ENCODE measurements around the gene MAL. TPM values are rescaled to one million over a fixed set of nuclear protein-coding genes. Genes with fewer than 3 reads are reported as not detected.
A peak's percentile ranks its signal among the peaks of the same experiment; 100 is the strongest.

MAL gene
- total RNA-seq, 2 experiments from 2014 or later, result 188 to 206 TPM

DNA sequence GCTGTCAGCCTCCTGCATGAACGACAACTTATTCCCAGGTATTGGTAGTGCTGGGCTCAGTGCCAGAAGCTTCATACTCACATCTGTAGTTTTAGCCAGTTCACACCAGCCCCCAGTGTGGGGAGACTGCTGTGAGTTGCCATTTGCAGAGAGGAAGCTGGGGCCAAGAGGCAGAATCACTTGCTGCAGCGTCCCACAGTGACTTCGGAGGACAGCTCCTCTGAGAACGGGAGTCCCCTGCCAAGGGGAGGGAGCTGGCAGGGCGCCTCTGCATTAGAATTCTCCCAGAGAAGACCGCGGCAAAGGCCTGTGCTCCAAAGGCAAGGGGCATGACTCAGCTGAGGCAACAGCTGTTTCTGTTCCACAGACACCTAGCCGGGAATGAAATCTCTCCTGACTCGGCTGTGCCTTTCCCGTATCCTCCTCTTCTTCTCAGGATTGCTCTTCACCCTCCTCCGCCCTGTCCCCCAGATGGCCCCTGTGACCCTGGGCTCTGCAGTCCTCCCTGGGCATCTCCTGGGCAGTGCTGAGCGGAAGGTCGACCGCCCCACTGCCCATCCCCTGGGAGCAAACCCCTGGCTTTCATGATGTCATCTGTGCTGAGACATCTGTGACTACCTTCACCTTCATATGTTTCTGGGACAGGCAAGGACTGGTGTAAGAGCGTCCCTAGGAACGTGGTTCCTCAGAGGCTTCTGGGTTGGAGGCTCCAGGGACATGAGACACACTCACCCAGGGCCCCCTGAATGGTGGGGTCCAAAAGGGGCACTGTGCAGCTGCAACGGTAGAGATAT, 18.0 kb downstream of the MAL start:
- DNase-seq, result no peak
- H3K4me1 Mint-ChIP-seq (ENCODE audit: low read depth), result peaks cover 72% of the 10 kb centered on the region
- ChIA-PET POLR2A (interaction anchor here (1.1 kb wide), 1 partner anchor 31 kb away, joined by 3 read pairs; no protein-coding TSS in a partner anchor), CTCF (interaction anchor here (0.8 to 2.8 kb wide), 9 partner anchors 9 to 72 kb away, joined by 3 to 24 read pairs (median 8); partner anchors contain the start of gene MAL)
- H3K27me3 Mint-ChIP-seq (ENCODE audit: low read depth), result no peaks in the 10 kb centered on the region
- H3K36me3 Mint-ChIP-seq (ENCODE audit: low read depth), result peaks cover 53% of the 10 kb centered on the region
- no peak for ATAC-seq
- H3K27ac Mint-ChIP-seq, result peak overlapping the region; percentile 44
- no peaks in the 10 kb centered on the region for H3K9me3 Mint-ChIP-seq (ENCODE audit: insufficient read depth)
- no peak overlapping the region for H3K4me3 Mint-ChIP-seq

DNA sequence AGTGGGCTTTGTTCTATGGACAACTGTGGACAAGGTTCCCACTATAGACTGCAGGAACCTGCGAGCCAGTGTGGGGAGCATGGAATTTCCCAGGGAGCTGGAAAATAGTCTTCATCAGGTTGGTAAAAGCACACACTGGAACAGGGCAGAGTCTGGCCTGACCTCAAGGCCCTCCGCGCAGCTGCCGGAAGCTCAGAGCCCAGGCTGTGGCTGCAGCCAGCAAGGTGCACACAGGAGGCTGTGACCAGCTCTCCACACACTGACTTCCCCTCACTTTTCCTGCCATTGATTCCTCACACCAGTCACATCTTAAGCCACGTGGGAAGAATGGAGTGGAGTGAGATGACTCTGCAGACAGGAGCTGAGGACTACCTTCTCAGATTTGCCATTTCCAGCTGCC, 19.1 kb downstream of the MAL start:
- Mint-ChIP-seq H3K4me1 (ENCODE audit: low read depth) (peaks cover 72% of the 10 kb centered on the region), H3K27me3 (ENCODE audit: low read depth) (no peaks in the 10 kb centered on the region), H3K9me3 (ENCODE audit: insufficient read depth) (no peaks in the 10 kb centered on the region), H3K4me3 (no peak overlapping the region), H3K36me3 (ENCODE audit: low read depth) (peaks cover 61% of the 10 kb centered on the region), H3K27ac (no peak overlapping the region)
- ATAC-seq (no peak), DNase-seq (no peak)
- CTCF ChIA-PET, result interaction anchor here (0.7 to 2.8 kb wide), 9 partner anchors 8 to 71 kb away, joined by 3 to 24 read pairs (median 8); partner anchors contain the start of gene MAL
- POLR2A ChIA-PET, result interaction anchor here (0.6 to 1.2 kb wide), 2 partner anchors 11 to 18 kb away, joined by 3 to 4 read pairs; no protein-coding TSS in a partner anchor

DNA sequence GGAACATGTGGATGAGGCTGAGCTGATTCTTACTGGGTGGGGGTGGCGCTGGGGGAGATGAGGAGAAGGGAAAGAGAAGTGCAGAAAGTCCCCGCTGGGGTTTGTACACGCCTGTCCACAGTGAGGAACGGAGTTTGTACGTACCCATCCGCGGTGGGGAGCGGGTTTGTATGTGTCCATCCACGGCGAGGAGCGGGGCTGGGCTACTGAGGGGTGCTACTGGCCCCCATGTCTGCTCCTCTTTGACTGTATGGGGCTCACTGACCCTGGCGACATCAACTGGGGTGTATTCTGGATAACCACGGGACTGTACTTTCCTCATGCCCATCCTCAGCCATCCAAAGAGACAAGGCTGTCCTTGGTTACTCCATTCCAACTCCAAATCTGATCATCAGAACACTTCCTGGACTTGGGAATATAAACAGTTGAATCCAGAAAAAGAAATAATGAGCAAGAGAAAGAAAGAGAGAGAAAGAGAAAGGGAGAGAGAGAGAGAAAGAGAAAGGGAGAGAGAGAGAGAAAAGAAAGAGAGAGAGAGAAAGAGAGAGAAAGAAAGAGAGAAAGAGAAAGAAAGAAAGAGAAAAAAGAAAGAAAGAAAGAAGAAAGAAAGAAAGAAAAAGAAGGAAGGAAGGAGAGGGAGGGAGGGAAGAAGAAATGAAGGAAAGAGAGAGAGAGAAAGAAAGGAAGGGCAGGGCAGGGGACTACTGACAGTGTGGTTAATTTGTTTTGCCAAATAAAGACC, 21.0 kb downstream of the MAL start:
- DNase-seq (no peak), ATAC-seq (no peak)
- H3K4me1 Mint-ChIP-seq (ENCODE audit: low read depth), result peaks cover 83% of the 10 kb centered on the region
- H3K36me3 Mint-ChIP-seq (ENCODE audit: low read depth), result peaks cover 76% of the 10 kb centered on the region
- POLR2A ChIA-PET, result no interaction called here
- H3K4me3 Mint-ChIP-seq, result no peak overlapping the region
- peak overlapping the region; percentile 60 for H3K27ac Mint-ChIP-seq
- no peaks in the 10 kb centered on the region for H3K9me3 Mint-ChIP-seq (ENCODE audit: insufficient read depth)
- H3K27me3 Mint-ChIP-seq (ENCODE audit: low read depth), result no peaks in the 10 kb centered on the region
- CTCF ChIA-PET, result interaction anchor here (1.0 to 1.4 kb wide), 2 partner anchors 30 to 33 kb away, joined by 3 to 4 read pairs; no protein-coding TSS in a partner anchor

DNA sequence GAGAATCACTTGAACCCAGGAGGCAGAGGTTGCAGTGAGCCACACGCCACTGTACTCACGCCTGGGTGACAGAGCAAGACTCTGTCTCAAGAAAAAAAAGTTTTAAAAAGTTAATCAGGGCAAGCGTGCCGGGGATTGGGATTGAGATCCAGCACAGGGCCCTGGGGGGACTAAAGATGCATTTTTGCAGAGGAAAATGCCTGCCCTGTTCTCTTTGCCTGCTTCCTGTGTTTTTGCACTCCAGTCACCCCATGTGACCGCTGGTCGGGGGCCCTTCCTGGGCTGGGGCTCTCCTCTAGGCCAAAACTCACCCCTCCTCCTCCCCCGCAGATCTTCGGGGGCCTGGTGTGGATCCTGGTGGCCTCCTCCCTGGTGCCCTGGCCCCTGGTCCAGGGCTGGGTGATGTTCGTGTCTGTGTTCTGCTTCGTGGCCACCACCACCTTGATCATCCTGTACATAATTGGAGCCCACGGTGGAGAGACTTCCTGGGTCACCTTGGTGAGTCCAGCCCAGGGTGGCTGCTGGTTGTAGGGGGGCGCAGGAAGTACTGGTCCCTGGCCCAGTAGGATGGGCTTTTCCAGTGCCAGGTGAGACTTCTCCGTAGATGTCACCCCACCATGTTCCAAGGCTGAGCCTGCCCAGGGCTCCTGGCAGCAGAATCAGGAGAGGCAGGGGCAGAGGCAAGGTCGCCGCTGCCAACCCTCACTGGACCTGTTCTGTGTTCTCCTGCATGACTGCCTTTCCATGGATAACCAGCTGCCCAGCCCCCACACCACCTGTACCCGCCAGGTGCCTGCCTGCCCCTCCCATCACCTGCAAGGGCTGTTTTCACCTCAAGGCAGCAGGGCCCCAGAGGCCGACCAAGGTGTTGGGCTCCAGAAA, 22.4 kb downstream of the MAL start:
- POLR2A ChIA-PET, result no interaction called here
- DNase-seq (no peak), ATAC-seq (no peak)
- Mint-ChIP-seq H3K27me3 (ENCODE audit: low read depth) (no peaks in the 10 kb centered on the region), H3K4me3 (no peak overlapping the region), H3K4me1 (ENCODE audit: low read depth) (peaks cover 90% of the 10 kb centered on the region), H3K27ac (peak overlapping the region; percentile 60), H3K36me3 (ENCODE audit: low read depth) (peaks cover 85% of the 10 kb centered on the region), H3K9me3 (ENCODE audit: insufficient read depth) (no peaks in the 10 kb centered on the region)
- CTCF ChIA-PET, result interaction anchor here (1.0 to 1.7 kb wide), 5 partner anchors 26 to 32 kb away, joined by 3 to 9 read pairs (median 4); no protein-coding TSS in a partner anchor

DNA sequence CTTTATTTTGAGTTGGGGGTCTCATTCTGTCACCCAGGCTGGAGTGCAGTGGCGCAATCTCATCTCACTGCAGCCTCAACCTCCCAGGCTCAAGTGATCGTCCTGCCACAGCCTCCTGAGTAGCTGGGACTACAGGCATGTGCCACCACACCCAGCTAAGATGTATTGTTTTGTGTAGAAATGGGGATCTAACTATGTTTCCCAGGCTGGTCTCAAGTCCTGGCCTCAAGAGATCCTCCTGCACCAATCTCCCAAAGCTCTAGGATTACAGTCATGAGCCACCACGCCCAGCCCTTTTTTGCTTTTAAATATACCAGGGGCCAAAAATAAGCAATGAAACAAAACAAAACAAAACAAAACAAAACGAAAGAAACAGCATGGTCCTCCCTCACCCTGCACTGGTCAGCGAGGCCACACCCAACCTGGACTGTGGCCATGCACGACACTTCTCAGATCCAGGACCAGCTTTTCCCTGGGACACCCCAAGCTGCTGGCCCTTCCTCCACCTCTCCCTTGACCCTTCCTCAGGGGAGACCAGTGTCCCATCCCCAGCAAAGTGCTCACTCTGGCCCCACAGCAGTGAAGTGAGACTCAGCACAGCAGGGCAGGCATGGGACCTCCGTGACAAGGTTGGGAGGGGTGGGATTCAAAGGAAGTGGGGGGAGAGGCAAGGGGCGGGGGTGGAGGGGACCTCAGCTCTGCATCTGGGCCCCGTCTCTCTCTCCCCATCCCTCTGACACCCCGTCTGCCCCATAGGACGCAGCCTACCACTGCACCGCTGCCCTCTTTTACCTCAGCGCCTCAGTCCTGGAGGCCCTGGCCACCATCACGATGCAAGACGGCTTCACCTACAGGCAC, 23.5 kb downstream of the MAL start:
- ChIA-PET POLR2A (no interaction called here), CTCF (interaction anchor here (1.3 to 1.7 kb wide), 3 partner anchors 27 to 30 kb away, joined by 4 to 9 read pairs (median 5); no protein-coding TSS in a partner anchor)
- DNase-seq, result no peak
- Mint-ChIP-seq H3K36me3 (ENCODE audit: low read depth) (peaks cover 88% of the 10 kb centered on the region), H3K9me3 (ENCODE audit: insufficient read depth) (no peaks in the 10 kb centered on the region), H3K4me3 (no peak overlapping the region), H3K27ac (peak overlapping the region; percentile 43), H3K27me3 (ENCODE audit: low read depth) (no peaks in the 10 kb centered on the region), H3K4me1 (ENCODE audit: low read depth) (peaks cover 90% of the 10 kb centered on the region)
- ATAC-seq, result no peak

DNA sequence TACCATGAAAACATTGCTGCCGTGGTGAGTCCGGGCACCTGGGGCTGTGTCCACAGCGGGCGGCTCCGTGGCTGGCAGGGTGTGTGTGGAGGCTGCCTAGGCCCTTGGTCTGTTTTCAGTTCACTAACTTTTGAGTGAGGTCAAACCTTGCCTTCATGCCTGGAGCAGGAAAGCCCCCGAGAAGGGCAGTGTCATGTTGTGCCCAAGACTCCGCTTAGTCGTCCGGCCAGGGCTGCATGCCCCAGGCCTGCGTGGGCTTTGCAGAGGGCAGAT, 24.1 kb downstream of the MAL start:
- Mint-ChIP-seq H3K27ac (peak overlapping the region; percentile 57), H3K27me3 (ENCODE audit: low read depth) (no peaks in the 10 kb centered on the region), H3K9me3 (ENCODE audit: insufficient read depth) (no peaks in the 10 kb centered on the region), H3K4me3 (no peak overlapping the region), H3K36me3 (ENCODE audit: low read depth) (peaks cover 88% of the 10 kb centered on the region), H3K4me1 (ENCODE audit: low read depth) (peaks cover 90% of the 10 kb centered on the region)
- ChIA-PET CTCF (no interaction called here), POLR2A (no interaction called here)
- ATAC-seq, result no peak
- no peak for DNase-seq

DNA sequence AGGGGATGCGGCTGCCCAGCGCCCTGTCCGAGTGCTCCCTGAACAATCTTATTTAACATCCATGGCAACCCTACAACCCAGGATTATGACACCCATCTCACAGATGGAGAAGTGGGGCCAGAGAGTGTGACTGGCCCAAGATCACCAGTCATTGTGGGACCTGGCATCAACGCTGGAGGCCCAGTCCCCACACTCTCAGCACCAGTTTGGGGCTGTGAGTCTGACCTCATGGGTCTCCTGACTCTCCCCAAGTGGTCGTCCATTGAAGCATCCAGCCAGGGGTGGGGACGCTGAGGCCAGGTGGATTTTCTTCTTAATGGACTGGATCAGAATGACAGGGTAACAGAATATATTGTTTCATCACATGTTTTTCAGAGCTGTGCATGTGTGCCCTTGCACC, 24.5 kb downstream of the MAL start:
- Mint-ChIP-seq H3K27me3 (ENCODE audit: low read depth) (no peaks in the 10 kb centered on the region), H3K4me3 (no peak overlapping the region), H3K36me3 (ENCODE audit: low read depth) (peaks cover 87% of the 10 kb centered on the region), H3K27ac (peak overlapping the region; percentile 57), H3K9me3 (ENCODE audit: insufficient read depth) (no peaks in the 10 kb centered on the region), H3K4me1 (ENCODE audit: low read depth) (peaks cover 89% of the 10 kb centered on the region)
- ChIA-PET POLR2A (no interaction called here), CTCF (interaction anchor here (7.5 to 9.6 kb wide), 2 partner anchors 26 kb away, joined by 100 to 126 read pairs; partner anchors contain the start of gene MAL)
- ATAC-seq, result no peak
- no peak for DNase-seq

DNA sequence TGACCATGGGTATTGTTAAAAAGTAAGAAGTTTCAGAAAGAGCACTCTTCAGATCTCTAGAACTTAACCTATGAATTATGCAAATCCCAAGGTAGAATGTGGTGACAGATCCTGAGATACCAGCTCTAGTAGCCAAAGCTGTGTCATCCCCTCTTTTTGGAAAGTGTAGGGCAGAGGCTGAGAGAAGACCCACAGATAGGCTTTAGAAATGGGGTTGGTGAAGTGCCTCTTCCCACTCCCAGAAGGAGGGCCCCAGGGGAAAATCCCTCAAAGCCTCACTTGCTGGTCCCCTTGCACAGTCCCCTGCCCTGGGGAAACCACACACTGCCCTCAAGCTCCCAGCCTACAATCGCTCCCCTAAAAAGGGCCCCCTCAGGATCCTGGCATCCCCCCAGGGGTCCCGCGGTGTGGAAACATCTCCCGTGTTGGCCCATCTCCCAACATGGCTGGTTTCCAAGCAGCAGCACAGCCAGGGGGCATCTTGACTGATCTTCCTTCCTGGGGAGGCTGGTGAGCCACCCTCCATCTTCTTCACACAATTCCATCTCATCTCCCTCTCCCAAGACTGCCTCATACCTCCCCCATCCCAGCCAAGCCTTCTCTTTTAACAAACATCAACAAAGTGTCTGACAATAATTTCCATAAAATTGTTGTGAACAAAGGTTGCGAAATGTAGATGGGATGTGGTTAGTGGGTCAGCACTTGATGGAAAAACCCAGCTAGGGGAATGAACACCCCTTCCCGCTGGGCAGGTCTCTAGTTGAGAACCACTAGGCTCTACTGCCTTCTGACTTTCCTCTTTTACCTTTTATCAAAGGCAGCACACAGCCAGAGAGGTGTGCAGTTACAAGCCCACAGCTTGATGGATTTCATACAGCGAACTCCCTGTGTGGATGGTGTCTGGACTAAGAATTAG, 25.1 kb downstream of the MAL start:
- H3K27me3 Mint-ChIP-seq (ENCODE audit: low read depth), result no peaks in the 10 kb centered on the region
- DNase-seq (no peak), ATAC-seq (no peak)
- no peak overlapping the region for H3K4me3 Mint-ChIP-seq
- ChIA-PET POLR2A (no interaction called here), CTCF (interaction anchor here (7.5 to 9.6 kb wide), 2 partner anchors 26 kb away, joined by 100 to 126 read pairs; partner anchors contain the start of gene MAL)
- peak overlapping the region; percentile 63 for H3K27ac Mint-ChIP-seq
- H3K36me3 Mint-ChIP-seq (ENCODE audit: low read depth), result peaks cover 86% of the 10 kb centered on the region
- no peaks in the 10 kb centered on the region for H3K9me3 Mint-ChIP-seq (ENCODE audit: insufficient read depth)
- peaks cover 90% of the 10 kb centered on the region for H3K4me1 Mint-ChIP-seq (ENCODE audit: low read depth)

DNA sequence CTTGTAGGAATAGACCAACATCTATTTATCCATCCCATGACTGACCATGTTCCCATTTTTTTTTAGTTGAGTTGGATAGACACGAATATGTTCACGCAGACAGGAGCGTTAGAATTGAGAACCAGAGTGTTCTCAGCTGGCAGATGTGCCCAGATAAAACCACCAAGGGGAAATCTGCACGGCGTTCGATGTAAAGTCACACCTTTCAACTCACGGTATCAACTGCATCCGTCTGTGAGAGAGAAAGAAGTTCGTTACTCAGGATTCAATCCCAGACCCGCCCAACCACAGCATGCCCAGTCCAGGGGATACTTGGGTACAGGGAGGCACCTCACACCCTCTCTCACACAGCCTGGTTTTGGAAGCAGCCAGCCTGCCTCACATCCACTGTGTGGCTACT, 26.1 kb downstream of the MAL start:
- ChIA-PET POLR2A (interaction anchor here (7.0 kb wide), 1 partner anchor 23 kb away, joined by 45 read pairs; no protein-coding TSS in a partner anchor), CTCF (interaction anchor here (1.8 to 9.6 kb wide), 4 partner anchors 8 to 27 kb away, joined by 4 to 126 read pairs (median 56); partner anchors contain the start of gene MAL)
- H3K27ac Mint-ChIP-seq, result no peak overlapping the region
- peaks cover 81% of the 10 kb centered on the region for H3K36me3 Mint-ChIP-seq (ENCODE audit: low read depth)
- no peaks in the 10 kb centered on the region for H3K27me3 Mint-ChIP-seq (ENCODE audit: low read depth)
- ATAC-seq, result no peak
- H3K4me1 Mint-ChIP-seq (ENCODE audit: low read depth), result peaks cover 90% of the 10 kb centered on the region
- H3K4me3 Mint-ChIP-seq, result no peak overlapping the region
- no peaks in the 10 kb centered on the region for H3K9me3 Mint-ChIP-seq (ENCODE audit: insufficient read depth)
- no peak for DNase-seq

DNA sequence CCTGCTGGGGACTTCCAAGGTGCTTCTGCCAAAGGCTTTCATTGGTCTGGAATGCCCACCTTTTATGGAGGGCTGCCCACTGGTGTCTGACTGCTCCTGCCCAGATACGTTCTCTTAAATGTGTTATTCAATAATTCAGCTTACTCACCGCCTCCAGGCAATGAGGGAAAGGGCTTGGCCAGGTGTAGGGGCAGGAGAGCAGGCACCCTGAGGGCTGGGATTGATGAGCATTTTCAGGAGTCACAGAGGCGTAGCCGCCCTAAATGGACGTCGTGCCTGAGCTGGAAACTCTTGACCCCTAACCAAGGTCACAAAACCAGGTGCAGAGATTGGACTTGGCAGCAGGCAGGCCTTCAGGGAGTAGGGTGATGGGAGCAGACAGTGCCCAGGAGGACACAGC, 26.8 kb downstream of the MAL start:
- Mint-ChIP-seq H3K27me3 (ENCODE audit: low read depth) (no peaks in the 10 kb centered on the region), H3K27ac (no peak overlapping the region), H3K36me3 (ENCODE audit: low read depth) (peaks cover 77% of the 10 kb centered on the region), H3K9me3 (ENCODE audit: insufficient read depth) (no peaks in the 10 kb centered on the region), H3K4me3 (no peak overlapping the region), H3K4me1 (ENCODE audit: low read depth) (peaks cover 87% of the 10 kb centered on the region)
- POLR2A ChIA-PET, result interaction anchor here (2.0 to 7.0 kb wide), 2 partner anchors 10 to 22 kb away, joined by 7 to 45 read pairs; no protein-coding TSS in a partner anchor
- ATAC-seq, result no peak
- CTCF ChIA-PET, result interaction anchor here (1.1 to 9.6 kb wide), 8 partner anchors 8 to 63 kb away, joined by 3 to 126 read pairs (median 14); partner anchors contain the start of gene MAL
- no peak for DNase-seq

Data from activated CD8-positive, alpha-beta T cell treated with anti-CD3 and anti-CD28 coated beads, Interleukin-2, amount 10 ng/mL, durations not matched to agents 7 days and 5 days (primary cell).